ENCODE measurements around the gene ROCK2. TPM values are rescaled to one million over a fixed set of nuclear protein-coding genes. Genes with fewer than 3 reads are reported as not detected.

ROCK2 gene
- total RNA-seq, 1 donor from 2014 or later: 63.5 TPM

GRCh38 chr2:11292464-11293255 is 51.8 kb downstream of the ROCK2 start:
- Histone ChIP-seq H3K27me3 (no peaks in the 10 kb centered on the region), H3K36me3 (no peaks in the 10 kb centered on the region), H3K27ac (no peak overlapping the region), H3K9me3 (no peaks in the 10 kb centered on the region), H3K4me3 (no peak overlapping the region), H3K4me1 (peaks cover 21% of the 10 kb centered on the region)
- no peak for DNase-seq
- TF ChIP-seq, protein P1, sequence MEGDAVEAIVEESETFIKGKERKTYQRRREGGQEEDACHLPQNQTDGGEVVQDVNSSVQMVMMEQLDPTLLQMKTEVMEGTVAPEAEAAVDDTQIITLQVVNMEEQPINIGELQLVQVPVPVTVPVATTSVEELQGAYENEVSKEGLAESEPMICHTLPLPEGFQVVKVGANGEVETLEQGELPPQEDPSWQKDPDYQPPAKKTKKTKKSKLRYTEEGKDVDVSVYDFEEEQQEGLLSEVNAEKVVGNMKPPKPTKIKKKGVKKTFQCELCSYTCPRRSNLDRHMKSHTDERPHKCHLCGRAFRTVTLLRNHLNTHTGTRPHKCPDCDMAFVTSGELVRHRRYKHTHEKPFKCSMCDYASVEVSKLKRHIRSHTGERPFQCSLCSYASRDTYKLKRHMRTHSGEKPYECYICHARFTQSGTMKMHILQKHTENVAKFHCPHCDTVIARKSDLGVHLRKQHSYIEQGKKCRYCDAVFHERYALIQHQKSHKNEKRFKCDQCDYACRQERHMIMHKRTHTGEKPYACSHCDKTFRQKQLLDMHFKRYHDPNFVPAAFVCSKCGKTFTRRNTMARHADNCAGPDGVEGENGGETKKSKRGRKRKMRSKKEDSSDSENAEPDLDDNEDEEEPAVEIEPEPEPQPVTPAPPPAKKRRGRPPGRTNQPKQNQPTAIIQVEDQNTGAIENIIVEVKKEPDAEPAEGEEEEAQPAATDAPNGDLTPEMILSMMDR (IDR thresholded peaks at IDR 0.05): no peak
- ATAC-seq: peak; percentile 51
- intact Hi-C loops (cut with DNase I): no loop called here

DNA sequence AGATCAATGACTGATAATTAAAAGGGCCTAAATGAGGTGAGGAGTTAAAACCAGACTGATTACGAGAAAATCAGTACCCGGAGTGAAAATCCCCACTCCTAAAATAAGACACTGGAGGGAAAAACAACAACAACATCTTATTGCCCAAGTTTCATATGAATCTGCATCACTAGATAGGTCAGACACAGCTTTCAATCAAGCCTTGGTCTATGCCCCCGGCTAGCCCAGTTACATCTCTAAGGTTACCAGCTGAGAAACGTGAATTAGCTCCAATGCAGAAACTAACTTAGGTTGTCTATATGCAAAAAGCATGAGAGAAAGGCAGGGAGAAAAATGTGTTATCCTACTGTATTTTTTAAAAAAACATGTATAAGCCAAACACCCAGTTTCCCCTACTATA is 53.7 kb downstream of the ROCK2 start:
- Histone ChIP-seq H3K4me1 (peaks cover 31% of the 10 kb centered on the region), H3K27ac (no peak overlapping the region), H3K27me3 (no peaks in the 10 kb centered on the region), H3K9me3 (no peaks in the 10 kb centered on the region), H3K36me3 (peaks cover 1% of the 10 kb centered on the region), H3K4me3 (no peak overlapping the region)
- DNase-seq: no peak
- TF ChIP-seq, protein P1 (IDR thresholded peaks at IDR 0.05): no peak
- intact Hi-C loops (cut with DNase I): no loop called here
- no peak for ATAC-seq

DNA sequence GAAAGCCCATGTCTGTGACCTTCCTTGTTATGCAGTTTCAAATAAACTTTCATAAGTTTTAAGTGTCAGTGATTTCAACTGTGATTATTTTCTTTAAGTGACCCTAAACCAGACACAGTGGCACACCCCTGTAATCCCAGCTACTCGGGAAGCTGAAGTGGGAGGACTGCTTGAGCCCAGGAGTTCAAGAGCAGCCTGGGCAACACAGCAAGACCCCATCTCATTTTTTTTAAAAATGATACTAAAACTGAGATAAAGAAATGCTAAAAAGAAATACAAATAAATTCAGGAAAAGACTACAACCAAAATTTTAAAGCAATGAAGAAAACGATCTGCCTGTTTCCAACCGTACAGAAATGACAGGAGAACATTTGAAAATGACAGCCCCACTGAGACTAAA is 54.2 kb downstream of the ROCK2 start:
- intact Hi-C loops (cut with DNase I): no loop called here
- Histone ChIP-seq H3K9me3 (no peaks in the 10 kb centered on the region), H3K27me3 (no peaks in the 10 kb centered on the region), H3K4me1 (peaks cover 31% of the 10 kb centered on the region), H3K4me3 (no peak overlapping the region), H3K27ac (no peak overlapping the region), H3K36me3 (peaks cover 6% of the 10 kb centered on the region)
- no peak for DNase-seq
- TF ChIP-seq, protein P1 (IDR thresholded peaks at IDR 0.05): no peak
- ATAC-seq: no peak

- H3K9me3 ChIP-seq: no peaks in the 10 kb centered on the region
- TF ChIP-seq, protein P1 (IDR thresholded peaks at IDR 0.05): no peak
- H3K36me3 ChIP-seq: peaks cover 21% of the 10 kb centered on the region
- H3K27me3 ChIP-seq: no peaks in the 10 kb centered on the region
- DNase-seq (no peak), ATAC-seq (no peak)
- intact Hi-C loops (cut with DNase I): no loop called here
- no peak overlapping the region for H3K27ac ChIP-seq
- peaks cover 31% of the 10 kb centered on the region for H3K4me1 ChIP-seq
- no peak overlapping the region for H3K4me3 ChIP-seq
These were observed 56.0 kb downstream of the ROCK2 start for GRCh38 chr2:11288431-11288830.

DNA sequence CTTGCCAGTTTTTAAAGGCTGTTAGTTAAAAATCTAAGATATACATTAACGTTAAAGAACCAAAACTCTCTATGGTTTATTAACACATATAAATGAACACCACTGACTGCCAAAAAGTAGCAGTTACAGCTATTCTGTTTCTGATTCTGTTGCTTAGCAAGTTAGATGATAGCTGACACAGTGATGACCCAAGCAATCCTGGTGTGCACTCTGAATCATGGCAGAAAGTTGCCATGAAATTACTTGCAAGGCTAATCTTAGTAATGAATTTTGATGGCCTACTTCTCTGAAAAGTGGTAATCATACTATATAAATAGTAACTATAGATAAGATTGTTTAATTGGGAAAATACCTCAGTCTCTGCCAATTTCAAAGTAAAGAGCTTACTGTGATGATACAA is 57.7 kb downstream of the ROCK2 start:
- Histone ChIP-seq H3K27me3 (no peaks in the 10 kb centered on the region), H3K9me3 (no peaks in the 10 kb centered on the region), H3K36me3 (peaks cover 21% of the 10 kb centered on the region), H3K4me1 (peaks cover 21% of the 10 kb centered on the region), H3K27ac (no peak overlapping the region), H3K4me3 (no peak overlapping the region)
- no peak for DNase-seq
- intact Hi-C loops (cut with DNase I): no loop called here
- TF ChIP-seq, protein P1 (IDR thresholded peaks at IDR 0.05): no peak
- ATAC-seq: no peak
